ENCODE data around the gene FPR2. TPM values are rescaled to one million over a fixed set of nuclear protein-coding genes. Genes with fewer than 3 reads are reported as not detected.

The FPR2 gene, protein sequence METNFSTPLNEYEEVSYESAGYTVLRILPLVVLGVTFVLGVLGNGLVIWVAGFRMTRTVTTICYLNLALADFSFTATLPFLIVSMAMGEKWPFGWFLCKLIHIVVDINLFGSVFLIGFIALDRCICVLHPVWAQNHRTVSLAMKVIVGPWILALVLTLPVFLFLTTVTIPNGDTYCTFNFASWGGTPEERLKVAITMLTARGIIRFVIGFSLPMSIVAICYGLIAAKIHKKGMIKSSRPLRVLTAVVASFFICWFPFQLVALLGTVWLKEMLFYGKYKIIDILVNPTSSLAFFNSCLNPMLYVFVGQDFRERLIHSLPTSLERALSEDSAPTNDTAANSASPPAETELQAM
- total RNA-seq: not detected in 2 replicates
- polyA plus RNA-seq: not detected in 2 replicates
- polyA plus RNA-seq (2011; cell fraction: cytosol; rRNA removed): not detected in 2 replicates
- polyA plus RNA-seq (2011; cell fraction: nucleus; rRNA removed): not detected in 2 replicates
- polyA plus RNA-seq (2012): not detected in 2 replicates
- not detected in 2 replicates for polyA minus RNA-seq
- polyA minus RNA-seq (2011; cell fraction: cytosol; rRNA and poly(A)+ RNA removed): not detected
- polyA minus RNA-seq (2011; cell fraction: nucleus; rRNA and poly(A)+ RNA removed): not detected in 2 replicates
- not detected for Bru-seq, nascent RNA
- BruChase-seq, experiment 1, labeled RNA remaining after a 6-hour chase: not detected
- not detected for BruChase-seq, experiment 2, labeled RNA remaining after a 2-hour chase
- long read RNA-seq: 0 reads

DNA sequence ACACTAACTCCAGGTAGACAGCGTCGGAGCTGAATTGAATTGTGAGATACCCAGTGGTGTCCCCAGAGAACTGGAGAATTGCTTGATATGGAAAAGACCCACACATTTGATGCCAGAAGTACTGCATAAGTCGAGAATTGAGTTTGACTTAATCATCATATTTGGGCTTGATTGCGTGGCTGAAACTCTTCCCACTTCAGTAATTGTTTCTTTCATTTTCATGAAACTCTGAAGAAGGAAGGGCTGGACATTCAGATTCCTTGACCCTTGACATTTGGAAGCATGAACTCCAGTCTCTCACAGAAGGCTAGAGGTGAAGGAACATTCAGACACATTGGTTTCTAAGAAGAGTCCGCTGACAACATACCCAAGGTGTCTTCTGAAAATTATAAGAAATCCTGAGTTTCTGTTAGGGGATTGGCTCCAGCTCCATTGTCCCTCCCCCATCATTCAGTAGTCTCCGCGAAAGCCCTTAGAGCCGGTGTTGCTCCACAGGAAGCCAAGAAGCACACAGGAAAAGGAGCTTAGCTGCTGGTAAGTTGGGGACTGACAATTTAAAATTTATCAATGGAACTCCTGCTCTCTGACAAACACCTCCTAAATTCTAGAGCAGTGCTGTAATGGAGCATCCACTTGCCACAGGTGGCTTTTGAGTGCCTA, at the start of gene FPR2:
Gene FPR2, plus strand, starts transcription at position 484 of the 660 bp plus-strand sequence. CDS start 7,479 bp downstream, outside the sequence.
- Histone ChIP-seq H3K27ac (ENCODE audit: insufficient read depth, low read depth, low read length) (no peak within 1 kb of the TSS), H3K36me3 (ENCODE audit: control insufficient read depth in 2 of 2, extremely low read depth in 1 of 2, insufficient read depth in 2 of 2, low read length in 2 of 2) (no peaks in the 10 kb centered on the region), H3K4me3 (replicated peaks in 1 of 3; ENCODE audit: insufficient read depth in 1 of 3, low read depth in 1 of 3, low read length in 3 of 3) (no peak within 1 kb of the TSS), H3K9me3 (replicated peaks; ENCODE audit: control insufficient read depth, insufficient read depth, low read length) (peaks cover 1% of the 10 kb centered on the region), H3K4me1 (ENCODE audit: control insufficient read depth, extremely low read depth, insufficient read depth, low read length) (no peaks in the 10 kb centered on the region), H4K20me1 (replicated peaks; ENCODE audit: control insufficient read depth, extremely low read depth, insufficient read depth, low read length) (no peaks in the 10 kb centered on the region), H3K79me2 (ENCODE audit: control insufficient read depth, insufficient read depth, low read length) (no peaks in the 10 kb centered on the region), H3K9me1 (replicated peaks; ENCODE audit: control insufficient read depth, extremely low read depth, insufficient read depth, low read length) (no peaks in the 10 kb centered on the region), H3K4me2 (ENCODE audit: insufficient read depth, low read length) (no peak within 1 kb of the TSS), H3K9ac (replicated peaks; ENCODE audit: extremely low read depth, insufficient read depth, low read length) (no peak within 1 kb of the TSS), H3K27me3 (ENCODE audit: control insufficient read depth in 2 of 2, insufficient read depth in 2 of 2, low read length in 2 of 2) (no peaks in the 10 kb centered on the region), H2AFZ (ENCODE audit: low read depth, low read length) (no peak within 1 kb of the TSS)
- ChIA-PET CTCF (no interaction called here), POLR2A (no interaction called here)
- dilution Hi-C loops (cut with MboI; ENCODE audit: extremely low pct_ligation_motif_present, low sequenced_read_pairs): no loop called here
- DNase-seq (ENCODE audit: low read depth, low spot score) (no peak), FAIRE-seq (no peak)
- no peak for TF ChIP-seq MYC (IDR thresholded peaks at IDR 0.05; ENCODE audit: low read depth, low read length)
- no peak for TF ChIP-seq FOS (IDR thresholded peaks at IDR 0.05; ENCODE audit: borderline replicate concordance, insufficient read depth, low read length)
- no peak for TF ChIP-seq POLR2AphosphoS5 (IDR thresholded peaks at IDR 0.05; ENCODE audit: insufficient read depth, low read depth, low read length)
- no peak for TF ChIP-seq GATA2 (IDR thresholded peaks at IDR 0.05; ENCODE audit: insufficient read depth, insufficient read length, low read depth, low read length)
- TF ChIP-seq, protein P1, sequence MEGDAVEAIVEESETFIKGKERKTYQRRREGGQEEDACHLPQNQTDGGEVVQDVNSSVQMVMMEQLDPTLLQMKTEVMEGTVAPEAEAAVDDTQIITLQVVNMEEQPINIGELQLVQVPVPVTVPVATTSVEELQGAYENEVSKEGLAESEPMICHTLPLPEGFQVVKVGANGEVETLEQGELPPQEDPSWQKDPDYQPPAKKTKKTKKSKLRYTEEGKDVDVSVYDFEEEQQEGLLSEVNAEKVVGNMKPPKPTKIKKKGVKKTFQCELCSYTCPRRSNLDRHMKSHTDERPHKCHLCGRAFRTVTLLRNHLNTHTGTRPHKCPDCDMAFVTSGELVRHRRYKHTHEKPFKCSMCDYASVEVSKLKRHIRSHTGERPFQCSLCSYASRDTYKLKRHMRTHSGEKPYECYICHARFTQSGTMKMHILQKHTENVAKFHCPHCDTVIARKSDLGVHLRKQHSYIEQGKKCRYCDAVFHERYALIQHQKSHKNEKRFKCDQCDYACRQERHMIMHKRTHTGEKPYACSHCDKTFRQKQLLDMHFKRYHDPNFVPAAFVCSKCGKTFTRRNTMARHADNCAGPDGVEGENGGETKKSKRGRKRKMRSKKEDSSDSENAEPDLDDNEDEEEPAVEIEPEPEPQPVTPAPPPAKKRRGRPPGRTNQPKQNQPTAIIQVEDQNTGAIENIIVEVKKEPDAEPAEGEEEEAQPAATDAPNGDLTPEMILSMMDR (IDR thresholded peaks at IDR 0.05; ENCODE audit: extremely low read depth in 1 of 2, insufficient read depth in 1 of 2, low read depth in 1 of 2, low read length in 2 of 2): no peak
- TF ChIP-seq, protein P2, sequence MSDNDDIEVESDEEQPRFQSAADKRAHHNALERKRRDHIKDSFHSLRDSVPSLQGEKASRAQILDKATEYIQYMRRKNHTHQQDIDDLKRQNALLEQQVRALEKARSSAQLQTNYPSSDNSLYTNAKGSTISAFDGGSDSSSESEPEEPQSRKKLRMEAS (IDR thresholded peaks at IDR 0.05; ENCODE audit: insufficient read depth, insufficient read length): no peak
- TF ChIP-seq POLR2A (IDR thresholded peaks at IDR 0.05; ENCODE audit: low read depth, low read length): no peak
- TF ChIP-seq EZH2 (IDR thresholded peaks at IDR 0.05; ENCODE audit: borderline replicate concordance, low read depth, low read length, severe bottlenecking): no peak
- no peak for TF ChIP-seq JUN (IDR thresholded peaks at IDR 0.05; ENCODE audit: borderline replicate concordance, insufficient read depth, insufficient read length, low read depth)
- no TSS peak for BruUV-seq (replicated peaks)
- intact Hi-C loops (cut with micrococcal nuclease): no loop called here

Data from endothelial cell of umbilical vein (primary cell).